PC-9 (cell line): ENCODE measurements around the gene ADAMTS6. TPM values are rescaled to one million over a fixed set of nuclear protein-coding genes. Genes with fewer than 3 reads are reported as not detected.

ENCODE experiments used
- BruUV-seq: library from RNA; stranded (reverse); fragments of 400-500 nt; replicated peaks from 2 replicates; lab custom pipeline; 2021; lab: Mats Ljungman, UMichigan
- CTCF ChIA-PET: fragments of 300-600 bp; sonication (Branson Sonifier 250); formaldehyde crosslinking; loops from one replicate; lab custom pipeline; 2022; ENCODE audit warnings: antibody characterized with exemption; lab: Charles Lee
- POLR2A ChIA-PET: fragments of 300-600 bp; sonication (Branson Sonifier 250); formaldehyde crosslinking; loops from one replicate; lab custom pipeline; 2022; ENCODE audit warnings: antibody characterized with exemption; ENCODE audit not compliant: unreplicated experiment; lab: Charles Lee
- DNase-seq, 2 experiments: peaks; one replicate each; pipeline versions ENCODE4 v3.0.0 to v3.0.0-alpha.2; 2015 to 2022; ENCODE audit warnings: mixed read lengths in 1 of 2
- H2AFZ ChIP-seq: fragments of 200-600 bp; sonication (generic); 2 replicates; pipeline ENCODE4 v1.8.1; 2017; ENCODE audit warnings: antibody characterized with exemption
- H3F3A ChIP-seq: fragments of 200-600 bp; sonication (generic); 2 replicates; pipeline ENCODE4 v1.8.1; 2017; ENCODE audit warnings: antibody characterized with exemption, mild to moderate bottlenecking, low read depth; ENCODE audit not compliant: insufficient read depth
- H3K27ac ChIP-seq: fragments of 200-600 bp; sonication (generic); 2 replicates; pipeline ENCODE4 v1.6.1; 2016; ENCODE audit warnings: mixed run types
- H3K27me3 ChIP-seq: fragments of 200-600 bp; sonication (generic); 2 replicates; pipeline ENCODE4 v1.6.1; 2016; ENCODE audit warnings: low read depth, mixed run types; ENCODE audit not compliant: insufficient read depth
- H3K36me3 ChIP-seq: fragments of 200-600 bp; sonication (generic); 2 replicates; pipeline ENCODE4 v1.6.1; 2016; ENCODE audit warnings: low read depth, mixed run types
- H3K4me1 ChIP-seq: fragments of 200-600 bp; sonication (generic); replicated peaks from 2 replicates; pipeline ENCODE4 v1.6.1; 2016; ENCODE audit warnings: mixed run types; ENCODE audit not compliant: insufficient read depth
- H3K4me2 ChIP-seq: fragments of 200-600 bp; sonication (generic); 2 replicates; pipeline ENCODE4 v1.6.1; 2017; ENCODE audit warnings: mixed run types
- H3K4me3 ChIP-seq: fragments of 200-600 bp; sonication (generic); 2 replicates; pipeline ENCODE4 v1.6.1; 2016; ENCODE audit warnings: mixed run types
- H3K79me2 ChIP-seq: fragments of 200-600 bp; sonication (generic); 2 replicates; pipeline ENCODE4 v1.6.1; 2017; ENCODE audit warnings: low read depth, mixed run types
- H3K9me2 ChIP-seq: fragments of 200-600 bp; sonication (generic); 2 replicates; pipeline ENCODE4 v1.8.1; 2017; ENCODE audit warnings: mild to moderate bottlenecking; ENCODE audit not compliant: insufficient read depth
- H3K9me3 ChIP-seq: fragments of 200-600 bp; sonication (generic); 2 replicates; pipeline ENCODE4 v1.8.1; 2016; ENCODE audit warnings: low read depth; ENCODE audit not compliant: insufficient read depth
- H4K20me1 ChIP-seq: fragments of 200-600 bp; sonication (generic); 2 replicates; pipeline ENCODE4 v1.8.1; 2017; ENCODE audit not compliant: insufficient read depth
- CTCF ChIP-seq: fragments of 200-600 bp; sonication (generic); conservative IDR thresholded peaks from 2 replicates; pipeline ENCODE4 v1.6.1; 2017; ENCODE audit warnings: mixed run types, antibody characterized with exemption, mild to moderate bottlenecking, moderate library complexity
- EZH2 ChIP-seq: fragments of 200-600 bp; sonication (generic); IDR thresholded peaks from 2 replicates; pipeline ENCODE4 v1.8.0; 2017; ENCODE audit warnings: antibody characterized with exemption, low read depth
- intact Hi-C: fragments of 100-400 bp; cut with micrococcal nuclease; formaldehyde crosslinking; loops from one replicate; pipeline ENCODE4 v1.10.0; 2022; ENCODE audit not compliant: unreplicated experiment
- total RNA-seq: library from RNA; stranded (reverse); gene quantifications from 2 replicates; pipeline ENCODE4 v1.2.3, GENCODE V29; 2021

ADAMTS6 gene
- total RNA-seq, 1 experiment from 2014 or later = 1.4 TPM

GRCh38 chr5:65229841-65230240 is 251.9 kb downstream of the ADAMTS6 start:
- no TSS peak for BruUV-seq
- no peaks in the 10 kb centered on the region for H4K20me1 ChIP-seq
- no peak overlapping the region for H3K4me2 ChIP-seq
- H3K9me3 ChIP-seq = peaks cover 8% of the 10 kb centered on the region; the same call in 1 of the 2 replicates
- H3K4me3 ChIP-seq = no peak overlapping the region
- ChIA-PET POLR2A (no interaction called here), CTCF (no interaction called here)
- intact Hi-C loops = no loop called here
- H3K9me2 ChIP-seq = no peaks in the 10 kb centered on the region
- H3K79me2 ChIP-seq = no peaks in the 10 kb centered on the region
- TF ChIP-seq EZH2 (no peak), CTCF (no peak)
- no peaks in the 10 kb centered on the region for H3F3A ChIP-seq
- H3K27ac ChIP-seq = no peak overlapping the region
- no peak for DNase-seq
- no peaks in the 10 kb centered on the region for H3K27me3 ChIP-seq
- no peak overlapping the region for H2AFZ ChIP-seq
- H3K36me3 ChIP-seq = no peaks in the 10 kb centered on the region
- no peaks in the 10 kb centered on the region for H3K4me1 ChIP-seq

- ChIA-PET CTCF (no interaction called here), POLR2A (no interaction called here)
- Histone ChIP-seq H3K27me3 (no peaks in the 10 kb centered on the region), H3K4me2 (no peak overlapping the region), H3K9me3 (no peaks in the 10 kb centered on the region), H3K4me3 (no peak overlapping the region), H3K36me3 (no peaks in the 10 kb centered on the region), H3F3A (no peaks in the 10 kb centered on the region), H4K20me1 (no peaks in the 10 kb centered on the region), H2AFZ (no peak overlapping the region), H3K79me2 (no peaks in the 10 kb centered on the region), H3K4me1 (peaks cover 7% of the 10 kb centered on the region), H3K27ac (no peak overlapping the region), H3K9me2 (no peaks in the 10 kb centered on the region)
- BruUV-seq = no TSS peak
- TF ChIP-seq CTCF (peak; percentile 58; the same call in 1 of the 2 replicates), EZH2 (no peak)
- intact Hi-C loops = loop anchor here (5.0 kb wide), 1 partner anchor 268 kb away; the partner anchor contains the start of gene ADAMTS6
- no peak for DNase-seq
Measured at GRCh38 chr5:65213921-65214525, 267.7 kb downstream of the ADAMTS6 start.

GRCh38 chr5:65209341-65209740 is 272.4 kb downstream of the ADAMTS6 start:
- ChIA-PET CTCF (no interaction called here), POLR2A (interaction anchor here (0.7 kb wide), 1 partner anchor 95 kb away, joined by 3 read pairs; no protein-coding TSS in a partner anchor)
- Histone ChIP-seq H3F3A (no peaks in the 10 kb centered on the region), H2AFZ (peak overlapping the region; percentile 68), H3K4me3 (no peak overlapping the region), H3K27ac (peak overlapping the region; percentile 56), H3K27me3 (no peaks in the 10 kb centered on the region), H3K79me2 (no peaks in the 10 kb centered on the region), H4K20me1 (no peaks in the 10 kb centered on the region), H3K36me3 (no peaks in the 10 kb centered on the region; the same call in 1 of the 2 replicates), H3K9me3 (no peaks in the 10 kb centered on the region), H3K4me1 (peaks cover 16% of the 10 kb centered on the region), H3K9me2 (no peaks in the 10 kb centered on the region), H3K4me2 (no peak overlapping the region)
- peak in 1 of 2 experiments; percentile 39 for DNase-seq
- no peak for TF ChIP-seq CTCF
- TF ChIP-seq EZH2 = no peak
- intact Hi-C loops = loop anchor here (10.0 kb wide), 1 partner anchor 255 kb away; no protein-coding TSS in a partner anchor
- BruUV-seq = no TSS peak
